HepG2 (cell line): Measurements from ENCODE around the gene ZMYND10. TPM values are rescaled to one million over a fixed set of nuclear protein-coding genes. Genes with fewer than 3 reads are reported as not detected.

ENCODE experiments used
- ARID4A ChIP-seq: sonication (generic); formaldehyde crosslinking; IDR thresholded peaks from 2 replicates; pipeline ENCODE4 v1.5.0; 2020; ENCODE audit warnings: mild to moderate bottlenecking, missing genetic modification reagents, borderline replicate concordance
- BORCS8-MEF2B ChIP-seq: sonication (generic); formaldehyde crosslinking; IDR thresholded peaks from 2 replicates; pipeline ENCODE4 v1.8.0; 2022; ENCODE audit warnings: mild to moderate bottlenecking, missing genetic modification reagents
- BRD4 ChIP-seq: sonication (generic); formaldehyde crosslinking; IDR thresholded peaks from 2 replicates; pipeline ENCODE4 v1.4.0; 2020; ENCODE audit warnings: missing genetic modification reagents
- FOXM1 ChIP-seq: sonication (generic); formaldehyde crosslinking; IDR thresholded peaks from 2 replicates; pipeline ENCODE4 v1.5.0; 2020; ENCODE audit warnings: missing genetic modification reagents
- HIVEP1 ChIP-seq: sonication (generic); formaldehyde crosslinking; IDR thresholded peaks from 2 replicates; pipeline ENCODE4 v1.4.0; 2020; ENCODE audit warnings: mild to moderate bottlenecking, missing genetic modification reagents
- MIER3 ChIP-seq: IDR thresholded peaks from 2 replicates; pipeline ENCODE4 v1.6.1; 2016; ENCODE audit warnings: missing compliant biosample characterization, borderline replicate concordance
- RARG ChIP-seq: sonication (generic); formaldehyde crosslinking; IDR thresholded peaks from 2 replicates; pipeline ENCODE4 v1.4.0; 2020; ENCODE audit warnings: low read depth, mild to moderate bottlenecking, missing genetic modification reagents
- SRSF1 ChIP-seq: fragments of 200-400 bp; formaldehyde crosslinking; optimal IDR thresholded peaks from 2 replicates; pipeline ENCODE3; 2017; ENCODE audit warnings: mild to moderate bottlenecking, low read depth, low read length, moderate library complexity
- WIZ ChIP-seq: sonication (generic); formaldehyde crosslinking; IDR thresholded peaks from 2 replicates; pipeline ENCODE4 v1.5.1; 2020; ENCODE audit warnings: mild to moderate bottlenecking, missing genetic modification reagents
- ZBTB39 ChIP-seq: sonication (generic); formaldehyde crosslinking; IDR thresholded peaks from 2 replicates; pipeline ENCODE4 v1.5.0; 2020; ENCODE audit warnings: missing genetic modification reagents
- ZFP82 ChIP-seq: sonication (generic); formaldehyde crosslinking; IDR thresholded peaks from 2 replicates; pipeline ENCODE4 v1.5.1; 2020; ENCODE audit warnings: mild to moderate bottlenecking, missing genetic modification reagents, borderline replicate concordance
- ZFP90 ChIP-seq: sonication (generic); formaldehyde crosslinking; IDR thresholded peaks from 2 replicates; pipeline ENCODE4 v1.8.0; 2022; ENCODE audit warnings: missing genetic modification reagents, mild to moderate bottlenecking, inconsistent platforms, borderline replicate concordance
- ZMAT3 ChIP-seq: sonication (generic); formaldehyde crosslinking; conservative IDR thresholded peaks from 2 replicates; pipeline ENCODE4 v1.7.0; 2021; ENCODE audit warnings: missing genetic modification reagents
- ZNF605 ChIP-seq: sonication (generic); formaldehyde crosslinking; IDR thresholded peaks from 2 replicates; pipeline ENCODE4 v1.8.0; 2022; ENCODE audit warnings: mild to moderate bottlenecking, missing genetic modification reagents
- ZNF720 ChIP-seq: sonication (generic); formaldehyde crosslinking; IDR thresholded peaks from 2 replicates; pipeline ENCODE4 v1.4.0; 2020; ENCODE audit warnings: missing genetic modification reagents
- ZNF749 ChIP-seq: sonication (generic); formaldehyde crosslinking; IDR thresholded peaks from 2 replicates; pipeline ENCODE4 v1.8.0; 2022; ENCODE audit warnings: mild to moderate bottlenecking, missing genetic modification reagents, moderate library complexity, borderline replicate concordance
- polyA plus RNA-seq, 8 experiments: library from polyadenylated mRNA; depleted of rRNA in 3 of 8; stranded (reverse) in 7 of 8; unstranded in 1 of 8; fragments of >200 nt; fragmentation: Illumina TruSeq in 4 of 8; extraction: Trizol in 4 of 8; gene quantifications; 2 replicates each; pipeline versions ENCODE4 v1.2.1 to v1.2.3, GENCODE V29; 2011 to 2016; ENCODE audit warnings: low read depth in 4 of 8, missing spikeins in 1 of 8, mixed read lengths in 1 of 8; ENCODE audit not compliant: insufficient read depth in 1 of 8
- total RNA-seq, 5 experiments: library from RNA; depleted of rRNA; stranded (reverse); fragments of >200 nt; fragmentation: Illumina TruSeq; extraction: Trizol; gene quantifications; 2 replicates each; pipeline ENCODE4 v1.2.3, GENCODE V29; 2016; ENCODE audit warnings: low read depth in 1 of 5
- TF ChIP-seq, protein P1 (sequence below): sonication (generic); formaldehyde crosslinking; IDR thresholded peaks from 2 replicates; pipeline ENCODE4 v1.8.0; 2023; ENCODE audit warnings: mild to moderate bottlenecking, missing genetic modification reagents
- TF ChIP-seq, protein P2 (sequence below): sonication (generic); formaldehyde crosslinking; IDR thresholded peaks from 2 replicates; pipeline ENCODE4 v1.4.0; 2020; ENCODE audit warnings: missing genetic modification reagents
- TF ChIP-seq, protein P3 (sequence below): sonication (generic); formaldehyde crosslinking; IDR thresholded peaks from 2 replicates; pipeline ENCODE4 v1.5.0; 2020; ENCODE audit warnings: missing genetic modification reagents

The ZMYND10 gene
- total and polyA plus RNA-seq, 2 of the 13 experiments (the other 11 are each of a cell fraction or from before 2014, with no cell fraction given): 0.60 to 0.74 TPM

GRCh38 chr3:50298836-50299637, 46.5 kb downstream of the ZMYND10 start, which contains the start of the genes HYAL3 and NAA80 (continued):
- TF ChIP-seq ZBTB39 (peak; percentile 76; the same call in 1 of the 2 replicates), BORCS8-MEF2B (CRISPR knock-in tag) (no peak), ZFP90 (CRISPR knock-in tag) (peak; percentile 50; the same call in 1 of the 2 replicates), ZNF605 (CRISPR knock-in tag) (peak; percentile 75), WIZ (CRISPR knock-in tag) (no peak), ZNF749 (CRISPR knock-in tag) (peak; percentile 83; the same call in 1 of the 2 replicates), ZNF720 (CRISPR knock-in tag) (no peak), HIVEP1 (CRISPR knock-in tag) (peak; percentile 99), MIER3 (CRISPR knock-in tag) (peak; percentile 69; the same call in 1 of the 2 replicates), RARG (CRISPR knock-in tag) (no peak), SRSF1 (peak; percentile 34), FOXM1 (no peak), BRD4 (CRISPR knock-in tag) (peak; percentile 54; the same call in 1 of the 2 replicates), ZFP82 (CRISPR knock-in tag) (no peak), ARID4A (peak; percentile 79), ZMAT3 (CRISPR knock-in tag) (0 out of 2 replicates have a peak, but pooled peaks have one; percentile 55)
- TF ChIP-seq, protein P1, sequence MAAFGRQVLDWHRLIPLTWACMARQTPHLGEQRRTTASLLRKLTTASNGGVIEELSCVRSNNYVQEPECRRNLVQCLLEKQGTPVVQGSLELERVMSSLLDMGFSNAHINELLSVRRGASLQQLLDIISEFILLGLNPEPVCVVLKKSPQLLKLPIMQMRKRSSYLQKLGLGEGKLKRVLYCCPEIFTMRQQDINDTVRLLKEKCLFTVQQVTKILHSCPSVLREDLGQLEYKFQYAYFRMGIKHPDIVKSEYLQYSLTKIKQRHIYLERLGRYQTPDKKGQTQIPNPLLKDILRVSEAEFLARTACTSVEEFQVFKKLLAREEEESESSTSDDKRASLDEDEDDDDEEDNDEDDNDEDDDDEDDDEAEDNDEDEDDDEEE (CRISPR knock-in tag): 0 out of 2 replicates have a peak, but pooled peaks have one; percentile 18
- TF ChIP-seq, protein P2, sequence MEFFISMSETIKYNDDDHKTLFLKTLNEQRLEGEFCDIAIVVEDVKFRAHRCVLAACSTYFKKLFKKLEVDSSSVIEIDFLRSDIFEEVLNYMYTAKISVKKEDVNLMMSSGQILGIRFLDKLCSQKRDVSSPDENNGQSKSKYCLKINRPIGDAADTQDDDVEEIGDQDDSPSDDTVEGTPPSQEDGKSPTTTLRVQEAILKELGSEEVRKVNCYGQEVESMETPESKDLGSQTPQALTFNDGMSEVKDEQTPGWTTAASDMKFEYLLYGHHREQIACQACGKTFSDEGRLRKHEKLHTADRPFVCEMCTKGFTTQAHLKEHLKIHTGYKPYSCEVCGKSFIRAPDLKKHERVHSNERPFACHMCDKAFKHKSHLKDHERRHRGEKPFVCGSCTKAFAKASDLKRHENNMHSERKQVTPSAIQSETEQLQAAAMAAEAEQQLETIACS (CRISPR knock-in tag): peak; percentile 63; the same call in 1 of the 2 replicates
- TF ChIP-seq, protein P3, sequence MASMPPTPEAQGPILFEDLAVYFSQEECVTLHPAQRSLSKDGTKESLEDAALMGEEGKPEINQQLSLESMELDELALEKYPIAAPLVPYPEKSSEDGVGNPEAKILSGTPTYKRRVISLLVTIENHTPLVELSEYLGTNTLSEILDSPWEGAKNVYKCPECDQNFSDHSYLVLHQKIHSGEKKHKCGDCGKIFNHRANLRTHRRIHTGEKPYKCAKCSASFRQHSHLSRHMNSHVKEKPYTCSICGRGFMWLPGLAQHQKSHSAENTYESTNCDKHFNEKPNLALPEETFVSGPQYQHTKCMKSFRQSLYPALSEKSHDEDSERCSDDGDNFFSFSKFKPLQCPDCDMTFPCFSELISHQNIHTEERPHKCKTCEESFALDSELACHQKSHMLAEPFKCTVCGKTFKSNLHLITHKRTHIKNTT: no peak
